Fibroblast of pulmonary artery (primary cell): ENCODE measurements around the gene HNRNPUL2.
"Not testable (repeated sequence)": the region's sequence is repeated elsewhere in the genome, so short reads cannot be mapped to it uniquely, and the experiment has no call there.

Experiments used
- DNase-seq: peaks from one replicate; pipeline ENCODE4 v3.0.0-alpha.2; 2010; ENCODE audit warnings: low read depth
- H3K4me3 ChIP-seq: replicated peaks from 2 replicates; pipeline ENCODE4 v1.5.1; 2011; ENCODE audit warnings: low read depth, mild to moderate bottlenecking, control low read depth, low read length, moderate library complexity
- CTCF ChIP-seq: IDR thresholded peaks from 2 replicates; pipeline ENCODE4 v1.5.1; 2011; ENCODE audit warnings: mild to moderate bottlenecking, control low read depth, low read length, inconsistent platforms; ENCODE audit errors: missing control alignments

Gene HNRNPUL2

DNA sequence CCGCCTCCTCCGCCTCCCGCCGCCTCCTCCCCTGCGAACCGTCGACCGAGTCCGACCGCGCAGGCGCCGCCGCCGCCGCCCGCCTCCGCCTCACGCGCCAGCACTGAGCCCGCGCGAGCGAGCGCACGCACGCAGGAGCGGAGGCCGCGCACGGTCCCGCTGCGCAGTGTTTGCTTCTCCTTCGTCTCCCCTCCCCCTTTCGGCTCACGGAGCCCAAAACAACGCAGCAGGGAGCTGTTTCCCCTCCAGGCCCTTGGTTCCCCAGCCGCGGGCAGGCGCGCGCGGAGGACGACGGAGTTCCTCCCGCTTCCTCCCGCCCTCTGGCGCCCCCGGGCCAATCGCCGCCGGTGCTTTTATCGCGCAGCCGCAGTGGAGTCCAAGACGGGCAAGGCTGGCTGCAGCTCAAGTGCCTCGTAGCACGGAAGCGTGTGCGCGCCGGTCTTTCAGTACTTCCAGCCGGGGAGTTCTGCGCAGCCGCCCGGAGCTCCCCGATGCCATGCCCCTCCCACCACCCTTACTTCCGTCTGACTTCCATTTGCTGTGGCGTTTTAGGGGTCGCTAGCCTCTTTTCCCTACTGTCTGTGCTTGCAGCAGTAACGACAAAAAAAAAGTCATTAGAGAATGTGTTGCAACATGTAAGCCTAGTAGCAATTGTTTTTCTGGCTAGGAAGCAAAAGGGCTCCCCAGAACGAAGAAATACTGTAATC is at the start of gene HNRNPUL2:
Gene HNRNPUL2, minus strand, starts transcription at position 293 of the 707 bp plus-strand sequence. CDS start 301 bp downstream, outside the sequence.
- no peak for TF ChIP-seq CTCF
- H3K4me3 ChIP-seq = peak within 1 kb of the TSS; percentile 71
- peak; percentile 99 for DNase-seq

DNA sequence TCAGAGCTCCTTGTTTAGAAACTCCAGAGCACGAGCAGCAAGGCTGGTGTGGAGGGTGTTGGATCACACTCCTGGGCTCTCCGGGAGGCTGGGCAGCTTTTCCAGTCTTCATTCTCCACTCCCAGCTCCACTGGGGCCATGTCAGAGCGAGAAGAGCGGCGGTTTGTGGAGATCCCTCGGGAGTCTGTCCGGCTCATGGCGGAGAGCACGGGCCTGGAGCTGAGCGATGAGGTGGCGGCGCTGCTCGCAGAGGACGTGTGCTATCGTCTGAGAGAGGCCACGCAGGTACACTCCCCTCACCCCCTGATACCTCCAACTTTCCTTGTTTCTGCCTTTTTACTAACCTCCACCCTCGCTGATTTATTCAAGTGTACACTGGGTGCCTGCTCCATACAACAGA is 48.4 kb upstream of the HNRNPUL2 start:
- no peak for TF ChIP-seq CTCF
- no peak for DNase-seq
- H3K4me3 ChIP-seq = no peak overlapping the region

DNA sequence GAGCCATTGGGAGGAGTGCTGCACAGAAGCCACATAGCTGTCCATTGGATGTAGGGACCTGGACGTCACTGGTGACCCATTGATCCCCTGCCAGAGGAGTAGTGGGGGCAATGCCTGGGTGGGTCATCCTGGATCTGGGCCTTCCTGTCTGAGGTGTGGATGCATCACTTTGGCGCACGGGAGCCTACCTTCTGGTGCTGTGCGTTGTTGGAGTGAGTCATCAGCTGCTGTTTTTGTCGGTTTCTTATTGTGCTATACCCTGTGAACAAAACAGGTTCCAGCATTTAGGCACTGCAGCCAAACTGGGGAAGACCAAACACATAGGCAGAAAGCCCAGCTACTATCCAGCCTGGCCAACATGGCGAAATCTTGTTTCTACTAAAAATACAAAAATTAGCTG is 47.1 kb upstream of the HNRNPUL2 start:
- DNase-seq = no peak
- no peak overlapping the region for H3K4me3 ChIP-seq
- TF ChIP-seq CTCF = no peak

DNA sequence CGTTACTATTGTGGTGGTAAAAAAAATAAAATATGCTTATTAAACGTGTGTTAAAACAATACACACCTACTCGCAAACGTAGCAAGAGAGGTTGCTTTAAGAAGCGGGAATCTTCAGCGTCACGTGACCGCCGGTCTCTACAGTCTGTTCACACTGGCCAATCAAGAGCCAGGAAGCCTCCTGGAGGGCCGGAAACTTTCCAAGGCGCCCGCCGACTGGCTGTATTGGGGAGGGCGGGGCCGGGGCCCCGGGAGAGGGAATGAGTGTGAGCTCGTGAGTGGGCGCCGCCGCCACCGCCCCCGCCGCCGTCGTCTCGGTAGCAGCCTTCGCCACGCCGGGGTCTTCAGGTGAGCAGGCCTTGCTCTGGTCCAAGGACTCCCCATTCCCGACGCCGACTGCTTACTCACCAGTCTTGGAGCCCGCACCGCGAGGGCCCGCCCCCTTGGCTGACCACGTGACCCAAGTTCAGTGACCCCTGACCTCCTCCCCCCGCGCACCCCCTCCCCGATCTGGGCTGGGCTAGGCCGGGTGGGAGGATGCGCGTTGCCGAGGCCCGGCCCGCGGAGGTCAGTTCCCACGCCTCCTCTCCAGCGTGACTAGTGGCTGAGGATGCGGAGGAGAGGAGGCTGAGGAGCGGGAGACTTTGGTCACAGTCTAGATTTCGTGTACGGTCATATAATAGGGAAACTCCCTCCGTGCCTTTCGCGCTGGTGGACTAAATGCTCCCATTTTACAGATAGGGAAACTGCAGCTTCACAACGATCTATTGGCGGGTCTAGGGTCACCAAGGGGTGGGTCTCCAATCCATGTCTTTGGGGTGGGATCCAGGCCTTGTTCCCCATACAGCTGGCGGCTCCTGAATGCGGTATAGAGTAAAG is 44.1 kb upstream of the HNRNPUL2 start, which contains the start of gene TAF6L:
Gene TAF6L, plus strand, starts transcription at position 253 of the 878 bp plus-strand sequence. CDS start 4,388 bp downstream, outside the sequence.
- H3K4me3 ChIP-seq = peak within 1 kb of the TSS; percentile 73
- peak; percentile 97 for DNase-seq
- no peak for TF ChIP-seq CTCF

DNA sequence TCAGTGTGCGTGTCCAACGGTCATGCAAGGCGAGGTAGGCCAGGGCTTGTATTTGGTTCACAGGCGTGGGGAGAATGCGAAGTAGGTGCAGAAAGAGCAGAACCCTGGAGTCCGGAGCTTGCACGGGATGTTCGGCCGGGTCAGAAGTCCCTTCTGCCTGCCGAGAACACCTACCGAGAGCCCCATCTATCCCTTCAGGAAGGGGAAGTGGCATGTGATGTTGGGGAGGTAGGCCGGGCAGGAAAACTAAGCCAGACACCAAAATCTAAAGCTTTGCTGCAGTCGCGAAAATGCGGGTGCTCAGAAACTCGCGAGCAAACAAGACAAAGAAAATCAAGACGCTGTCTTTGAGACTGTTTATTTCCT is 43.5 kb upstream of the HNRNPUL2 start:
- no peak for TF ChIP-seq CTCF
- DNase-seq = no peak

GRCh38 chr11:62760867-62761227 is 33.6 kb upstream of the HNRNPUL2 start:
- not testable (repeated sequence) for H3K4me3 ChIP-seq, DNase-seq

More for the DNA sequence above, 43.5 kb upstream of the HNRNPUL2 start:
- H3K4me3 ChIP-seq = peak overlapping the region; percentile 73
